ENCODE measurements around the gene DYRK3. TPM values are rescaled to one million over a fixed set of nuclear protein-coding genes. Genes with fewer than 3 reads are reported as not detected.

DYRK3 gene
- total and polyA plus RNA-seq, 10 of the 15 experiments (the other 5 are each of a cell fraction or from before 2014, with no cell fraction given), result 1.6 to 12.9 (median 10.3) TPM

- CTCF ChIA-PET, result interaction anchor here (0.6 to 28.3 kb wide), 86 partner anchors 9 to 633 kb away, joined by 3 to 1150 read pairs (median 6); partner anchors contain the start of genes DYRK3, EIF2D, FCAMR and IKBKE
- 13% methylated on average over 20 of the region's 20 CpGs for WGBS (ENCODE audit: insufficient coverage, insufficient replicate concordance, low lambda C conversion rate, missing lambda C conversion rate)
- in situ Hi-C loops (cut with MboI), result no loop called here
- no peaks in the 10 kb centered on the region for H3K9me3 ChIP-seq (replicated peaks; ENCODE audit: control insufficient read depth, insufficient read depth, low read length)
- H3K9ac ChIP-seq (ENCODE audit: control insufficient read depth, insufficient read depth, low read length), result peak overlapping the region; percentile 20; the same call in 1 of the 2 replicates
- H3K4me3 ChIP-seq, result peak overlapping the region; percentile 44; the same call in 1 of the 2 replicates
- no peaks in the 10 kb centered on the region for H3K27me3 ChIP-seq (replicated peaks in 1 of 2; ENCODE audit: control insufficient read depth in 2 of 2, insufficient read depth in 2 of 2, low read length in 1 of 2)
- RAD21 ChIA-PET (ENCODE audit: unreplicated experiment), result interaction anchor here (0.6 to 6.8 kb wide), 48 partner anchors 9 to 318 kb away, joined by 3 to 207 read pairs (median 7); partner anchors contain the start of genes DYRK3, EIF2D, IL19 and MAPKAPK2
- DNase-seq (ENCODE audit: low read depth, low spot score), result no peak
- peak; percentile 94 for ATAC-seq
- no TSS peak for BruUV-seq (replicated peaks)
- FAIRE-seq, result peak; percentile 65
- peak overlapping the region; percentile 99 for H3K4me2 ChIP-seq (ENCODE audit: control insufficient read depth, insufficient read depth)
- H4K20me1 ChIP-seq (ENCODE audit: control insufficient read depth, insufficient read depth), result no peaks in the 10 kb centered on the region
- SMC1A ChIA-PET (ENCODE audit: uncharacterized antibody, unreplicated experiment), result interaction anchor here (0.7 to 14.7 kb wide), 51 partner anchors 10 to 318 kb away, joined by 3 to 301 read pairs (median 7); partner anchors contain the start of genes DYRK3, EIF2D, IKBKE and MAPKAPK2
- H2AFZ ChIP-seq (ENCODE audit: control insufficient read depth, low read depth, low read length), result peak overlapping the region; percentile 60
- intact Hi-C loops (cut with micrococcal nuclease; ENCODE audit: unreplicated experiment), result loop anchor here (1.0 to 5.0 kb wide), 4 partner anchors 30 to 172 kb away; no protein-coding TSS in a partner anchor
- H3K4me1 ChIP-seq (ENCODE audit: control insufficient read depth, insufficient read depth, low read length), result peaks cover 10% of the 10 kb centered on the region
- H3K27ac ChIP-seq (ENCODE audit: control insufficient read depth, insufficient read depth), result no peak overlapping the region
- POLR2A ChIA-PET, result interaction anchor here (0.6 to 6.4 kb wide), 21 partner anchors 9 to 208 kb away, joined by 3 to 92 read pairs (median 4); partner anchors contain the start of genes DYRK3 and EIF2D
- H3K79me2 ChIP-seq (ENCODE audit: control insufficient read depth, insufficient read depth, low read length), result no peaks in the 10 kb centered on the region
- H3K36me3 ChIP-seq (ENCODE audit: control insufficient read depth in 2 of 2, insufficient read depth in 2 of 2, low read length in 1 of 2), result no peaks in the 10 kb centered on the region
- 0 out of 2 replicates have a peak, but pooled peaks have one; percentile 17 for TF ChIP-seq SPI1 (IDR thresholded peaks at IDR 0.05; ENCODE audit: borderline replicate concordance, insufficient read depth, low read depth, low read length)
- TF ChIP-seq, protein P1, sequence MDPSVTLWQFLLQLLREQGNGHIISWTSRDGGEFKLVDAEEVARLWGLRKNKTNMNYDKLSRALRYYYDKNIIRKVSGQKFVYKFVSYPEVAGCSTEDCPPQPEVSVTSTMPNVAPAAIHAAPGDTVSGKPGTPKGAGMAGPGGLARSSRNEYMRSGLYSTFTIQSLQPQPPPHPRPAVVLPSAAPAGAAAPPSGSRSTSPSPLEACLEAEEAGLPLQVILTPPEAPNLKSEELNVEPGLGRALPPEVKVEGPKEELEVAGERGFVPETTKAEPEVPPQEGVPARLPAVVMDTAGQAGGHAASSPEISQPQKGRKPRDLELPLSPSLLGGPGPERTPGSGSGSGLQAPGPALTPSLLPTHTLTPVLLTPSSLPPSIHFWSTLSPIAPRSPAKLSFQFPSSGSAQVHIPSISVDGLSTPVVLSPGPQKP (IDR thresholded peaks at IDR 0.05; ENCODE audit: low read depth, low read length), result no peak
- TF ChIP-seq ZBTB40 (IDR thresholded peaks at IDR 0.05; ENCODE audit: borderline replicate concordance), result no peak
- TF ChIP-seq GATAD2B (conservative IDR thresholded peaks at IDR 0.05; ENCODE audit: low read depth), result 0 out of 2 replicates have a peak, but pooled peaks have one; percentile 43
- TF ChIP-seq HCFC1 (IDR thresholded peaks at IDR 0.05; ENCODE audit: low read length), result 0 out of 2 replicates have a peak, but pooled peaks have one; percentile 6
- TF ChIP-seq, protein P2, sequence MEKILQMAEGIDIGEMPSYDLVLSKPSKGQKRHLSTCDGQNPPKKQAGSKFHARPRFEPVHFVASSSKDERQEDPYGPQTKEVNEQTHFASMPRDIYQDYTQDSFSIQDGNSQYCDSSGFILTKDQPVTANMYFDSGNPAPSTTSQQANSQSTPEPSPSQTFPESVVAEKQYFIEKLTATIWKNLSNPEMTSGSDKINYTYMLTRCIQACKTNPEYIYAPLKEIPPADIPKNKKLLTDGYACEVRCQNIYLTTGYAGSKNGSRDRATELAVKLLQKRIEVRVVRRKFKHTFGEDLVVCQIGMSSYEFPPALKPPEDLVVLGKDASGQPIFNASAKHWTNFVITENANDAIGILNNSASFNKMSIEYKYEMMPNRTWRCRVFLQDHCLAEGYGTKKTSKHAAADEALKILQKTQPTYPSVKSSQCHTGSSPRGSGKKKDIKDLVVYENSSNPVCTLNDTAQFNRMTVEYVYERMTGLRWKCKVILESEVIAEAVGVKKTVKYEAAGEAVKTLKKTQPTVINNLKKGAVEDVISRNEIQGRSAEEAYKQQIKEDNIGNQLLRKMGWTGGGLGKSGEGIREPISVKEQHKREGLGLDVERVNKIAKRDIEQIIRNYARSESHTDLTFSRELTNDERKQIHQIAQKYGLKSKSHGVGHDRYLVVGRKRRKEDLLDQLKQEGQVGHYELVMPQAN (conservative IDR thresholded peaks at IDR 0.05), result no peak
- TF ChIP-seq MLLT1 (IDR thresholded peaks at IDR 0.05), result no peak
- no peak for TF ChIP-seq HDAC2 (IDR thresholded peaks at IDR 0.05)
- TF ChIP-seq RAD21 (IDR thresholded peaks at IDR 0.05; ENCODE audit: insufficient read depth, low read depth, low read length), result peak; percentile 89
- TF ChIP-seq SMC3 (IDR thresholded peaks at IDR 0.05; ENCODE audit: borderline replicate concordance, low read length), result peak; percentile 91
- TF ChIP-seq TCF12 (IDR thresholded peaks at IDR 0.05; ENCODE audit: low read depth, low read length), result 0 out of 2 replicates have a peak, but pooled peaks have one; percentile 52
- 0 out of 2 replicates have a peak, but pooled peaks have one; percentile 42 for TF ChIP-seq YY1 (IDR thresholded peaks at IDR 0.05; ENCODE audit: low read depth, low read length)
Measured at GRCh38 chr1:206663832-206664652, 28.7 kb downstream of the DYRK3 start.
